CD4-positive, alpha-beta T cell treated with Interferon alpha-2 for 1 hour (primary cell): Measurements from ENCODE around the gene TSPAN15.
"Not testable (repeated sequence)": the region's sequence is repeated elsewhere in the genome, so short reads cannot be mapped to it uniquely, and the experiment has no call there.

Source experiments
- DNase-seq, 2 donors: peaks; one replicate each; pipeline ENCODE4 v3.0.0-alpha.2; 2020 to 2022

Gene TSPAN15

GRCh38 chr10:69504576-69505250, 53.4 kb downstream of the TSPAN15 start:
- DNase-seq = no peak

- no peak for DNase-seq
Measured at GRCh38 chr10:69505636-69506318, 54.5 kb downstream of the TSPAN15 start.

GRCh38 chr10:69506487-69506833, 55.2 kb downstream of the TSPAN15 start:
- DNase-seq = no peak

GRCh38 chr10:69506834-69507713, 55.8 kb downstream of the TSPAN15 start:
- peak in 1 of 2 donors; percentile 49 for DNase-seq

GRCh38 chr10:69508738-69509340, 57.6 kb downstream of the TSPAN15 start:
- DNase-seq = no peak

- DNase-seq = no peak
Measured at GRCh38 chr10:69512901-69513300, 61.6 kb downstream of the TSPAN15 start.

GRCh38 chr10:69513617-69514016, 62.4 kb downstream of the TSPAN15 start:
- no peak for DNase-seq

GRCh38 chr10:69515699-69516259, 64.5 kb downstream of the TSPAN15 start:
- peak; percentile 72 to 82 for DNase-seq

GRCh38 chr10:69516316-69516715, 65.1 kb downstream of the TSPAN15 start:
- peak in 1 of 2 donors; percentile 32 for DNase-seq

GRCh38 chr10:69516796-69517195, 65.5 kb downstream of the TSPAN15 start:
- DNase-seq = no peak

- DNase-seq = no peak
Measured at GRCh38 chr10:69517271-69517848, 66.1 kb downstream of the TSPAN15 start.

- DNase-seq = no peak
Measured at GRCh38 chr10:69527961-69528360, 76.7 kb downstream of the TSPAN15 start.

- no peak for DNase-seq
Measured at GRCh38 chr10:69533658-69534057, 82.4 kb downstream of the TSPAN15 start.

- not testable (repeated sequence) for DNase-seq
Measured at GRCh38 chr10:69536521-69536920, 85.3 kb downstream of the TSPAN15 start.

- DNase-seq = no peak
Measured at GRCh38 chr10:69537449-69537848, 86.2 kb downstream of the TSPAN15 start.

- DNase-seq = no peak
Measured at GRCh38 chr10:69538461-69538860, 87.2 kb downstream of the TSPAN15 start.

GRCh38 chr10:69541463-69541862, 90.2 kb downstream of the TSPAN15 start:
- no peak for DNase-seq

- no peak for DNase-seq
Measured at GRCh38 chr10:69549959-69550358, 98.7 kb downstream of the TSPAN15 start.

- no peak for DNase-seq
Measured at GRCh38 chr10:69552268-69552667, 101.0 kb downstream of the TSPAN15 start.

- DNase-seq = no peak
Measured at GRCh38 chr10:69553328-69553727, 102.1 kb downstream of the TSPAN15 start.

GRCh38 chr10:69554611-69555010, 103.3 kb downstream of the TSPAN15 start:
- DNase-seq = no peak
